Heart left ventricle (tissue), 13 donors: ENCODE data around the gene PHC3.

Experiments
- CTCF ChIP-seq, 12 donors: fragments of 200-600 bp; sonication (generic) in 4 of 12; IDR thresholded peaks; one replicate each; pipeline versions ENCODE4 v1.5.0 to v1.8.0; 2018 to 2022; ENCODE audit warnings: antibody characterized with exemption in 12 of 12, mild to moderate bottlenecking in 5 of 12
- POLR2A ChIP-seq, 2 donors: fragments of 450-650 bp; IDR thresholded peaks; one replicate each; pipeline ENCODE4 v1.6.1; 2017; ENCODE audit warnings: antibody characterized with exemption in 2 of 2, mild to moderate bottlenecking in 2 of 2, moderate library complexity in 2 of 2
- donor health status: ischemic (EF 13 %, LVEDD 7.1; RV severe dilation, severe dysfunction).
- donor health status: DM: no; HTN: yes; CAD: no.
- donor health status: DM: no; HTN: no; CAD: no.
- donor health status: ischemic (EF 25% LVEDD 6.9; RV normal size, moderate dysfunction).
- donor health status: ischemic (EF 25% LVEDD 5.7; RV mildly dilated, moderate dysfunction).
- donor health status: ischemic (EF 35%, LVEDD 5.7; RV mildly dilated, moderate dysfunction).
- donor health status: nonischemic (EF 11% LVEDD 7.7; RV severe dilation, severe dysfunction).
- donor health status: DM: yes; HTN: yes; CAD: no.
- donor health status: PGD.
- donor health status: ischemic (EF 29% LVEDD 5.4; RV normal size, mild dysfunction).
- donor health status: nonischemic (EF 23%, LVEDD 6.1; RV moderate dilation, normal function).

- no peak for TF ChIP-seq CTCF (IDR thresholded peaks at IDR 0.05)
- no peak for TF ChIP-seq POLR2A (IDR thresholded peaks at IDR 0.05)
Observed at GRCh38 chr3:170154084-170154483, 27.4 kb downstream of the PHC3 start.
